ENCODE data around the gene SMOC2. TPM values are rescaled to one million over a fixed set of nuclear protein-coding genes. Genes with fewer than 3 reads are reported as not detected.

SMOC2 gene
- total and polyA plus RNA-seq, 2 of the 4 experiments (the other 2 are of a cell fraction) = not detected

- dilution Hi-C loops (cut with HindIII; ENCODE audit: low sequenced_read_pairs, unreplicated experiment) = no loop called here
- no peak overlapping the region for H2BK15ac ChIP-seq (ENCODE audit: low read depth, low read length)
- no peak overlapping the region for H3K18ac ChIP-seq (ENCODE audit: low read depth, low read length)
- peaks cover 32% of the 10 kb centered on the region for H3K9me3 ChIP-seq (ENCODE audit: control insufficient read depth, insufficient read depth, low read length)
- H3K9me1 ChIP-seq (ENCODE audit: insufficient read depth, low read length) = no peaks in the 10 kb centered on the region
- TF ChIP-seq FOS (IDR thresholded peaks at IDR 0.05; ENCODE audit: low read depth, low read length) (no peak), POLR2A (IDR thresholded peaks at IDR 0.05; ENCODE audit: low read depth, low read length) (no peak), RAD21 (IDR thresholded peaks at IDR 0.05; ENCODE audit: low read length) (no peak), CHD1 (IDR thresholded peaks at IDR 0.05; ENCODE audit: low read depth, low read length) (no peak), USF2 (IDR thresholded peaks at IDR 0.05; ENCODE audit: low read depth, low read length) (no peak), CEBPB (IDR thresholded peaks at IDR 0.05; ENCODE audit: low read depth, low read length) (no peak), NFE2L2 (IDR thresholded peaks at IDR 0.05; ENCODE audit: low read depth, low read length) (no peak), CTCF (conservative IDR thresholded peaks at IDR 0.05; ENCODE audit: low read depth, low read length) (no peak), BHLHE40 (IDR thresholded peaks at IDR 0.05; ENCODE audit: low read depth, low read length) (no peak), MAZ (IDR thresholded peaks at IDR 0.05; ENCODE audit: borderline replicate concordance, low read depth, low read length) (no peak), MAFK (IDR thresholded peaks at IDR 0.05; ENCODE audit: low read depth, low read length) (no peak), SMC3 (IDR thresholded peaks at IDR 0.05; ENCODE audit: low read depth, low read length) (no peak), RCOR1 (IDR thresholded peaks at IDR 0.05; ENCODE audit: insufficient replicate concordance, low read length) (no peak), RFX5 (IDR thresholded peaks at IDR 0.05; ENCODE audit: low read depth, low read length) (no peak), MXI1 (IDR thresholded peaks at IDR 0.05; ENCODE audit: borderline replicate concordance, low read depth, low read length) (no peak)
- TF ChIP-seq, protein P1, sequence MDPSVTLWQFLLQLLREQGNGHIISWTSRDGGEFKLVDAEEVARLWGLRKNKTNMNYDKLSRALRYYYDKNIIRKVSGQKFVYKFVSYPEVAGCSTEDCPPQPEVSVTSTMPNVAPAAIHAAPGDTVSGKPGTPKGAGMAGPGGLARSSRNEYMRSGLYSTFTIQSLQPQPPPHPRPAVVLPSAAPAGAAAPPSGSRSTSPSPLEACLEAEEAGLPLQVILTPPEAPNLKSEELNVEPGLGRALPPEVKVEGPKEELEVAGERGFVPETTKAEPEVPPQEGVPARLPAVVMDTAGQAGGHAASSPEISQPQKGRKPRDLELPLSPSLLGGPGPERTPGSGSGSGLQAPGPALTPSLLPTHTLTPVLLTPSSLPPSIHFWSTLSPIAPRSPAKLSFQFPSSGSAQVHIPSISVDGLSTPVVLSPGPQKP (IDR thresholded peaks at IDR 0.05; ENCODE audit: borderline replicate concordance, low read depth, low read length) = no peak
- in situ Hi-C loops (cut with MboI; ENCODE audit: low sequenced_read_pairs) = no loop called here
- CTCF ChIA-PET = no interaction called here
- no peak overlapping the region for H3K27ac ChIP-seq (ENCODE audit: insufficient read depth, low read length)
- H4K91ac ChIP-seq (ENCODE audit: insufficient read depth, low read depth, low read length) = no peak overlapping the region
- no peaks in the 10 kb centered on the region for H3K4me1 ChIP-seq (ENCODE audit: control insufficient read depth, insufficient read depth, low read length)
- no peak overlapping the region for H2BK120ac ChIP-seq (ENCODE audit: low read depth, low read length)
- no peak overlapping the region for H3K56ac ChIP-seq (ENCODE audit: extremely low read depth, insufficient read depth, low read length)
- H2AFZ ChIP-seq (replicated peaks; ENCODE audit: low read length, poor library complexity) = no peak overlapping the region
- no peak overlapping the region for H3K14ac ChIP-seq (replicated peaks; ENCODE audit: low read depth, low read length)
- H4K20me1 ChIP-seq (ENCODE audit: insufficient read depth, low read length) = no peaks in the 10 kb centered on the region
- BruUV-seq (replicated peaks) = no TSS peak
- no peak overlapping the region for H3K9ac ChIP-seq (ENCODE audit: low read depth, low read length)
- H3K4me2 ChIP-seq (ENCODE audit: low read depth, low read length) = no peak overlapping the region
- no peak overlapping the region for H4K5ac ChIP-seq (ENCODE audit: low read depth, low read length)
- intact Hi-C loops (cut with micrococcal nuclease) = no loop called here
- no peak overlapping the region for H2AK9ac ChIP-seq (replicated peaks; ENCODE audit: low read depth, low read length, poor library complexity)
- H2AK5ac ChIP-seq (ENCODE audit: low read depth, low read length) = no peak overlapping the region
- H3K36me3 ChIP-seq (ENCODE audit: control insufficient read depth, insufficient read depth, low read length) = no peaks in the 10 kb centered on the region
- no peak overlapping the region for H3K23ac ChIP-seq (ENCODE audit: low read depth, low read length)
- H3K27me3 ChIP-seq (ENCODE audit: control insufficient read depth, insufficient read depth, low read length) = no peaks in the 10 kb centered on the region
- no peak overlapping the region for H4K8ac ChIP-seq (ENCODE audit: low read depth in 2 of 2, low read length in 2 of 2)
- no peak overlapping the region for H3K4ac ChIP-seq (ENCODE audit: low read depth, low read length)
- no peak overlapping the region for H2BK5ac ChIP-seq (ENCODE audit: low read depth, low read length, poor library complexity, severe bottlenecking)
- 17% methylated on average over 1 of the region's 14 CpGs; no CpG with 5 or more reads in 1 of the 2 experiments for WGBS, 2 experiments (ENCODE audit: extremely low coverage in 2 of 2, insufficient read length in 1 of 2)
- POLR2A ChIA-PET (ENCODE audit: unreplicated experiment) = no interaction called here
- no peak overlapping the region for H3K4me3 ChIP-seq (ENCODE audit: insufficient read depth, low read depth, low read length)
- DNase-seq = no peak
- no peak for ATAC-seq (ENCODE audit: low read depth)
- H3K79me1 ChIP-seq (ENCODE audit: low read depth in 1 of 2, low read length in 2 of 2) = no peaks in the 10 kb centered on the region
- H2BK20ac ChIP-seq (ENCODE audit: low read depth, low read length) = no peak overlapping the region
Observed at GRCh38 chr6:168428052-168428826, 12.7 kb upstream of the SMOC2 start.

Measured in IMR-90 (cell line).